H1 (cell line): ENCODE results near the gene ABHD15. TPM values are rescaled to one million over a fixed set of nuclear protein-coding genes. Genes with fewer than 3 reads are reported as not detected.

ENCODE experiments used
- CTCF ChIA-PET: fragments of 300-600 bp; sonication (Branson Sonifier 250); formaldehyde crosslinking; loops from one replicate; lab custom pipeline; 2021; ENCODE audit not compliant: partially characterized antibody; lab: Charles Lee
- POLR2A ChIA-PET: fragments of 300-600 bp; sonication (Branson Sonifier 250); formaldehyde crosslinking; loops from one replicate; lab custom pipeline; 2021; ENCODE audit warnings: inconsistent platforms; ENCODE audit not compliant: partially characterized antibody; lab: Charles Lee
- DNase-seq, 2 experiments: peaks; one replicate each; pipeline versions ENCODE4 v3.0.0 to v3.0.0-alpha.2; 2010 to 2022; ENCODE audit warnings: low spot score in 2 of 2, low read depth in 1 of 2, mixed read lengths in 1 of 2
- FAIRE-seq: peaks from 2 replicates; lab custom pipeline; 2011; peaks lifted over from hg19 to GRCh38; lab: Jason Lieb, UNC
- H2AFZ ChIP-seq: 2 replicates; pipeline ENCODE4 v1.8.1; 2012; ENCODE audit warnings: low read length, inconsistent platforms
- H2AK5ac ChIP-seq: 2 replicates; pipeline ENCODE4 v1.6.1; 2013; ENCODE audit warnings: low read depth, low read length
- H2BK120ac ChIP-seq: replicated peaks from 2 replicates; pipeline ENCODE3; 2013; ENCODE audit warnings: low read depth, low read length, inconsistent platforms
- H2BK12ac ChIP-seq: 2 replicates; pipeline ENCODE4 v1.6.1; 2013; ENCODE audit warnings: low read depth, low read length
- H2BK15ac ChIP-seq: 2 replicates; pipeline ENCODE4 v1.6.1; 2013; ENCODE audit warnings: low read length
- H2BK20ac ChIP-seq: 2 replicates; pipeline ENCODE4 v1.6.1; 2013; ENCODE audit warnings: low read length
- H2BK5ac ChIP-seq: 2 replicates; pipeline ENCODE4 v1.6.1; 2013; ENCODE audit warnings: low read depth, low read length
- H3K14ac ChIP-seq: 2 replicates; pipeline ENCODE4 v1.6.1; 2013; ENCODE audit warnings: inconsistent platforms; ENCODE audit not compliant: insufficient read length
- H3K18ac ChIP-seq: 2 replicates; pipeline ENCODE4 v1.6.1; 2013; ENCODE audit warnings: low read length; ENCODE audit errors: extremely low read depth
- H3K23ac ChIP-seq: 2 replicates; pipeline ENCODE4 v1.6.1; 2013; ENCODE audit warnings: inconsistent platforms; ENCODE audit not compliant: insufficient read length
- H3K23me2 ChIP-seq: 2 replicates; pipeline ENCODE4 v1.6.1; 2013; ENCODE audit warnings: low read depth, low read length
- H3K27ac ChIP-seq: 2 replicates; pipeline ENCODE4 v1.6.1; 2011; ENCODE audit warnings: low read depth, low read length, inconsistent platforms
- H3K27me3 ChIP-seq, 4 experiments: replicated peaks in 1 of 4; 1 replicate in 1 of 4; 2 replicates in 3 of 4; pipeline versions ENCODE4 v1.6.1 to v1.8.1; 2011 to 2013; ENCODE audit warnings: low read length in 3 of 4, mild to moderate bottlenecking in 3 of 4, inconsistent platforms in 2 of 4, mixed read lengths in 2 of 4, moderate library complexity in 1 of 4; ENCODE audit not compliant: control insufficient read depth in 3 of 4, insufficient read depth in 3 of 4; ENCODE audit errors: extremely low read depth in 1 of 4
- H3K36me3 ChIP-seq, 4 experiments: 2 replicates each; pipeline versions ENCODE4 v1.6.1 to v1.8.1; 2011 to 2013; ENCODE audit warnings: mild to moderate bottlenecking in 4 of 4, low read length in 3 of 4, moderate library complexity in 2 of 4, control low read depth in 1 of 4, inconsistent platforms in 1 of 4; ENCODE audit not compliant: insufficient read depth in 4 of 4, control insufficient read depth in 2 of 4
- H3K4ac ChIP-seq: replicated peaks from 2 replicates; pipeline ENCODE3; 2013; ENCODE audit warnings: low read length, low read depth, mixed read lengths, inconsistent platforms; ENCODE audit not compliant: insufficient read length
- H3K4me1 ChIP-seq, 4 experiments: replicated peaks in 1 of 4; 1 replicate in 1 of 4; 2 replicates in 3 of 4; pipeline versions ENCODE4 v1.6.1 to v1.8.1; 2011 to 2013; ENCODE audit warnings: low read length in 3 of 4, inconsistent platforms in 2 of 4, mixed read lengths in 1 of 4; ENCODE audit not compliant: insufficient read depth in 4 of 4, control insufficient read depth in 3 of 4
- H3K4me2 ChIP-seq, 2 experiments: 2 replicates each; pipeline versions ENCODE4 v1.6.1 to v1.8.1; 2011 to 2013; ENCODE audit warnings: low read depth in 2 of 2, low read length in 2 of 2, control low read depth in 1 of 2, inconsistent platforms in 1 of 2, mild to moderate bottlenecking in 1 of 2; ENCODE audit not compliant: insufficient read depth in 1 of 2
- H3K4me3 ChIP-seq, 4 experiments: fragments of 200-600, 300-600 bp in 1 of 4; sonication (generic), shearing (Covaris generic), sonication (Bioruptor Twin) in 1 of 4; 2 replicates each; pipeline versions ENCODE4 v1.5.1 to v1.8.1; 2011 to 2016; ENCODE audit warnings: low read length in 4 of 4, low read depth in 3 of 4, control low read depth in 2 of 4, inconsistent platforms in 2 of 4, mild to moderate bottlenecking in 2 of 4, mixed read lengths in 1 of 4, moderate library complexity in 1 of 4; ENCODE audit not compliant: insufficient read depth in 2 of 4; ENCODE audit errors: extremely low read depth in 1 of 4
- H3K56ac ChIP-seq: replicated peaks from 2 replicates; pipeline ENCODE3; 2013; ENCODE audit warnings: low read depth, mild to moderate bottlenecking, mixed read lengths, low read length, inconsistent platforms; ENCODE audit not compliant: insufficient read length
- H3K79me1 ChIP-seq: 2 replicates; pipeline ENCODE4 v1.6.1; 2013; ENCODE audit warnings: low read depth, low read length, control low read depth
- H3K79me2 ChIP-seq, 2 experiments: 2 replicates each; pipeline versions ENCODE4 v1.6.1 to v1.8.1; 2012 to 2013; ENCODE audit warnings: low read length in 2 of 2, mild to moderate bottlenecking in 2 of 2, inconsistent platforms in 1 of 2; ENCODE audit not compliant: insufficient read depth in 2 of 2, control insufficient read depth in 1 of 2
- H3K9ac ChIP-seq, 4 experiments: replicated peaks in 1 of 4; 1 replicate in 1 of 4; 2 replicates in 3 of 4; pipeline versions ENCODE4 v1.6.1 to v1.8.1; 2011 to 2013; ENCODE audit warnings: low read depth in 3 of 4, low read length in 3 of 4, control low read depth in 2 of 4, mild to moderate bottlenecking in 2 of 4, moderate library complexity in 2 of 4, inconsistent platforms in 1 of 4; ENCODE audit errors: extremely low read depth in 1 of 4
- H3K9me3 ChIP-seq, 2 experiments: 2 replicates each; pipeline versions ENCODE4 v1.6.1 to v1.8.1; 2012 to 2013; ENCODE audit warnings: mild to moderate bottlenecking in 2 of 2, moderate library complexity in 2 of 2, control low read depth in 1 of 2, inconsistent platforms in 1 of 2, low read depth in 1 of 2, low read length in 1 of 2, mixed read lengths in 1 of 2; ENCODE audit not compliant: insufficient read depth in 2 of 2
- H4K20me1 ChIP-seq, 2 experiments: replicated peaks in 1 of 2; 2 replicates each; pipeline versions ENCODE3 to v1.8.1; 2011 to 2013; ENCODE audit warnings: inconsistent platforms in 2 of 2, low read length in 2 of 2, mild to moderate bottlenecking in 1 of 2; ENCODE audit not compliant: insufficient read depth in 2 of 2, control insufficient read depth in 1 of 2
- H4K5ac ChIP-seq: 2 replicates; pipeline ENCODE4 v1.6.1; 2013; ENCODE audit warnings: low read length, low read depth, mixed read lengths, inconsistent platforms; ENCODE audit not compliant: insufficient read length
- H4K8ac ChIP-seq: 2 replicates; pipeline ENCODE4 v1.8.0; 2013; ENCODE audit warnings: mild to moderate bottlenecking, moderate library complexity, low read length, inconsistent platforms; ENCODE audit not compliant: insufficient read depth; ENCODE audit errors: extremely low read depth
- H4K91ac ChIP-seq: replicated peaks from 2 replicates; pipeline ENCODE3; 2013; ENCODE audit warnings: low read length, mixed read lengths, inconsistent platforms; ENCODE audit not compliant: insufficient read length
- ASH2L ChIP-seq: fragments of 200-600, 300-600 bp; sonication (generic); IDR thresholded peaks from one replicate; pipeline ENCODE4 v1.7.1; 2017; ENCODE audit warnings: low read length
- BCL11A ChIP-seq, 2 experiments: IDR thresholded peaks; one replicate each; pipeline ENCODE4 v1.6.1; 2011; ENCODE audit warnings: low read depth in 2 of 2, low read length in 2 of 2, mild to moderate bottlenecking in 2 of 2
- CBX5 ChIP-seq: fragments of 300-800, 300-1000 bp; sonication (generic); IDR thresholded peaks from 2 replicates; pipeline ENCODE4 v1.7.1; 2016; ENCODE audit warnings: antibody characterized with exemption, low read length, low read depth
- GTF2F1 ChIP-seq: IDR thresholded peaks from 2 replicates; pipeline ENCODE4 v1.6.1; 2012; ENCODE audit warnings: low read depth, low read length, improper control_type of control experiment, borderline replicate concordance
- KDM4A ChIP-seq: IDR thresholded peaks from one replicate; pipeline ENCODE4 v1.7.1; 2012; ENCODE audit warnings: low read depth, mild to moderate bottlenecking, moderate library complexity, low read length, inconsistent platforms; ENCODE audit not compliant: severe bottlenecking
- PHF8 ChIP-seq: fragments of 200-600 bp; sonication (generic); conservative IDR thresholded peaks from 2 replicates; pipeline ENCODE4 v1.7.1; 2012; ENCODE audit warnings: low read depth, mild to moderate bottlenecking, inconsistent platforms, low read length, moderate library complexity
- RAD21 ChIP-seq, 2 experiments: IDR thresholded peaks in 1 of 2; conservative IDR thresholded peaks in 1 of 2; 2 replicates each; pipeline ENCODE4 v1.6.1; 2011; ENCODE audit warnings: low read depth in 2 of 2, low read length in 2 of 2, improper control_type of control experiment in 1 of 2, inconsistent platforms in 1 of 2, mild to moderate bottlenecking in 1 of 2, moderate library complexity in 1 of 2
- RXRA ChIP-seq: IDR thresholded peaks from 2 replicates; pipeline ENCODE4 v1.6.1; 2011; ENCODE audit warnings: low read depth, mild to moderate bottlenecking, low read length, moderate library complexity; ENCODE audit not compliant: insufficient read depth
- SIX5 ChIP-seq: IDR thresholded peaks from 2 replicates; pipeline ENCODE4 v1.6.1; 2011; ENCODE audit warnings: mild to moderate bottlenecking, low read depth, low read length
- SRF ChIP-seq: IDR thresholded peaks from 2 replicates; pipeline ENCODE4 v1.6.1; 2011; ENCODE audit warnings: mild to moderate bottlenecking, low read depth, low read length, moderate library complexity
- YY1 ChIP-seq: IDR thresholded peaks from 2 replicates; pipeline ENCODE4 v1.6.1; 2011; ENCODE audit warnings: low read depth, mild to moderate bottlenecking, low read length
- whole genome bisulfite sequencing, 2 experiments: shearing (Covaris generic) in 1 of 2; methylation state at CpG; one replicate each; pipeline versions ENCODE4 v1.1.6 to v1.1.7; 2013 to 2015; ENCODE audit warnings: low lambda C conversion rate in 2 of 2, mixed read lengths in 2 of 2, inconsistent platforms in 1 of 2, low coverage in 1 of 2, missing lambda C conversion rate in 1 of 2; ENCODE audit not compliant: insufficient replicate concordance in 2 of 2, insufficient coverage in 1 of 2, insufficient read length in 1 of 2; ENCODE audit errors: extremely low coverage in 1 of 2, missing lambda C conversion rate in 1 of 2; 5-methylcytosine and 5-hydroxymethylcytosine counted together
- polyA plus RNA-seq, 7 experiments: library from polyadenylated mRNA; depleted of rRNA in 3 of 7; stranded (reverse) in 5 of 7; unstranded in 2 of 7; fragments of >200 nt in 5 of 7; fragments of 200-250 nt in 2 of 7; gene quantifications; 1 replicate in 5 of 7; 2 replicates in 1 of 7; 4 replicates in 1 of 7; pipeline versions ENCODE4 v1.2.1 to v1.2.3, GENCODE V29; 2011 to 2013; ENCODE audit warnings: missing spikeins in 2 of 7, mixed read lengths in 2 of 7
- total RNA-seq: library from RNA; stranded (reverse); fragmentation: NEBNext Ultra II Directional; extraction: Animal tissue kit (Norgen Biotek cat#: 25700); gene quantifications from 2 replicates; pipeline ENCODE4 v1.2.1, GENCODE V29; 2021

The ABHD15 gene
- total and polyA plus RNA-seq, 2 of the 8 experiments (the other 6 are each of a cell fraction or from before 2014, with no cell fraction given) = 0.88 to 1.7 TPM

DNA sequence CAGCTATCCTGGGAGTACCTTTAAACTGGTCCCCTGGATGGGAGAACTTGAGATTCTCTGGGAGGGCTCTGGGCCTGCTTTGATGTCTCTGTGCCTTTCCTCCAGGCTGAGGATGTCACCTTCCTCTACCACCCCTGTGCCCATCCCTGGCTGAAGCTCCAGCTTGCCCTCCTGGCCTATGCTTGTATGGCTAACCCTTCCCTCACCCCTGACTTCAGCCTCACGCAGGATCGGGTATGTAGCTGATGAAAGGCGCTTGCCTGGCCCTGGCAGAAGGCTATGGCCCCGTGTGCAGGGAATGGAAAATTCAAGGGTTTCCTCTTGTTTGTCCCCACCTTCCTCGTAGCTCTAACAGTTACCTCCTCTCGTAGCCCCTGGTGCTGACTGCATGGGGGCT, 4.6 kb upstream of the ABHD15 start:
- Histone ChIP-seq H3K23me2 (peaks cover 19% of the 10 kb centered on the region), H3K4me3 (no peak overlapping the region), H3K56ac (no peak overlapping the region), H3K27me3 (peaks cover 2 to 24% (median 13%) of the 10 kb centered on the region in 4 experiments; a peak in 6 of 7 replicates), H2AK5ac (no peak overlapping the region), H3K4me1 (peaks cover 0 to 9% (median 7%) of the 10 kb centered on the region in 4 experiments; a peak in 5 of 7 replicates), H3K18ac (no peak overlapping the region), H2BK5ac (no peak overlapping the region), H3K9ac (no peak overlapping the region), H2BK20ac (no peak overlapping the region), H4K5ac (no peak overlapping the region), H3K4ac (no peak overlapping the region)
- CTCF ChIA-PET = interaction anchor here (0.7 to 15.3 kb wide), 9 partner anchors 12 to 447 kb away, joined by 3 to 167 read pairs (median 5); partner anchors contain the start of genes ANKRD13B, CORO6 and TAOK1
- TF ChIP-seq RAD21 (IDR thresholded peaks at IDR 0.05 in 1 of 2, conservative IDR thresholded peaks at IDR 0.05 in 1 of 2; ENCODE audit: low read depth in 2 of 2, low read length in 2 of 2) = no peak
- TF ChIP-seq BCL11A (IDR thresholded peaks at IDR 0.05; ENCODE audit: low read depth in 2 of 2, low read length in 2 of 2) = no peak
- no peak for TF ChIP-seq ASH2L
- TF ChIP-seq CBX5 = no peak
- TF ChIP-seq SRF = no peak
- TF ChIP-seq RXRA = no peak
- TF ChIP-seq YY1 = no peak
- no peak for TF ChIP-seq GTF2F1
- TF ChIP-seq SIX5 = no peak
- TF ChIP-seq KDM4A = no peak
- no peak for TF ChIP-seq PHF8
- TF ChIP-seq, all 59 proteins: peak for 0
- Histone ChIP-seq H2BK120ac (no peak overlapping the region), H3K36me3 (peaks cover 3 to 16% (median 10%) of the 10 kb centered on the region in 4 experiments; a peak in 6 of 8 replicates), H2BK15ac (no peak overlapping the region), H3K23ac (no peak overlapping the region), H3K27ac (no peak overlapping the region), H3K79me1 (no peaks in the 10 kb centered on the region), H2AFZ (no peak overlapping the region), H3K14ac (no peak overlapping the region), H4K91ac (no peak overlapping the region), H2BK12ac (no peak overlapping the region), H4K8ac (no peak overlapping the region; the same call in 1 of the 2 replicates), H4K20me1 (peaks cover 0 to 1% of the 10 kb centered on the region in 2 experiments), H3K79me2 (no peaks in the 10 kb centered on the region), H3K9me3 (no peaks in the 10 kb centered on the region), H3K4me2 (no peak overlapping the region)
- POLR2A ChIA-PET = interaction anchor here (1.3 to 2.5 kb wide), 2 partner anchors 14 to 277 kb away, joined by 3 to 6 read pairs; partner anchors contain the start of gene NUFIP2
- DNase-seq = no peak
- FAIRE-seq = no peak
- 93% methylated on average over 6 of the region's 6 CpGs; no CpG with 5 or more reads in 1 of the 2 experiments for WGBS, 2 experiments
